Measurements from ENCODE around the gene FTH1. TPM values are rescaled to one million over a fixed set of nuclear protein-coding genes. Genes with fewer than 3 reads are reported as not detected.

FTH1 gene
- total and polyA plus RNA-seq, 3 donors from 2014 or later = 1,162 to 2,237 (median 1,419) TPM

DNA sequence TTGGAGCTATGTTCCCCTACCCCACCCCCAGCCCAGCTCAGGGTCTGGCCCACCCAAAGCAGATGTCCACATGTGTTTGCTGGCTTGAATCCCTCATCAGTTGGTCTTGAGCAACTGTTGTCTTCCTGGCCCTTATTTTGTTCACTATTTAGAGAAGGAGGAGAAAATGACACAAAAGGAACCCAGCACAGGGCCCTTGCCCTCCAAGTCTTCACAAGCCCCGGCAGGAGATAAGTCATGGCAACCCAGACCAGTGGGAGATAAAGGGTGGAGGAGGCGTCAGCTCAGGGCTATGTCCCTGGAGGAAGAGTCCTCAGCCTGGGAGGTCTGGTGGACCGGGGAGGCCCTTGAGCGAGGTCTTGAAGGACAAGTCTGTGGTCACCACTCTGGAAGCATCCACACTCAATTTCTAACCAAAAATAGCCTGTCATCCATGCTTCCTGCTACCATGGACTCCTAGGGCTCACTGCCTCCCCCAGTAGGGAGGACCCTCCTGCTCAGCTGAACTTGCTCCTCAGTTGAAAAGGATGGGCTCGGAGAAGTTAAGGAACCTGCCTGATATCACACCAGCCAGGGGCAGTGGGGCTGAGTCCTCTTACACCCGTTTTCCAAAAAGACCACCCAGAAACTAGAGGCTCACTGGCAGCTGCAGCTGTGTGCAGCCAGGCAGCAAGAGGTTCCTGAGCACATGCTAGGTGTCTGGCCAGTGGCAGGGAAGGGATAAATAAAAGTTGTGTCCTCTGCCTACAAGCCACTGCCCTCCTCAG lies 48.3 kb downstream of the FTH1 start:
- no peak for TF ChIP-seq POLR2A (IDR thresholded peaks at IDR 0.05)
- TF ChIP-seq, protein P1, sequence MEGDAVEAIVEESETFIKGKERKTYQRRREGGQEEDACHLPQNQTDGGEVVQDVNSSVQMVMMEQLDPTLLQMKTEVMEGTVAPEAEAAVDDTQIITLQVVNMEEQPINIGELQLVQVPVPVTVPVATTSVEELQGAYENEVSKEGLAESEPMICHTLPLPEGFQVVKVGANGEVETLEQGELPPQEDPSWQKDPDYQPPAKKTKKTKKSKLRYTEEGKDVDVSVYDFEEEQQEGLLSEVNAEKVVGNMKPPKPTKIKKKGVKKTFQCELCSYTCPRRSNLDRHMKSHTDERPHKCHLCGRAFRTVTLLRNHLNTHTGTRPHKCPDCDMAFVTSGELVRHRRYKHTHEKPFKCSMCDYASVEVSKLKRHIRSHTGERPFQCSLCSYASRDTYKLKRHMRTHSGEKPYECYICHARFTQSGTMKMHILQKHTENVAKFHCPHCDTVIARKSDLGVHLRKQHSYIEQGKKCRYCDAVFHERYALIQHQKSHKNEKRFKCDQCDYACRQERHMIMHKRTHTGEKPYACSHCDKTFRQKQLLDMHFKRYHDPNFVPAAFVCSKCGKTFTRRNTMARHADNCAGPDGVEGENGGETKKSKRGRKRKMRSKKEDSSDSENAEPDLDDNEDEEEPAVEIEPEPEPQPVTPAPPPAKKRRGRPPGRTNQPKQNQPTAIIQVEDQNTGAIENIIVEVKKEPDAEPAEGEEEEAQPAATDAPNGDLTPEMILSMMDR (IDR thresholded peaks at IDR 0.05) = no peak
- Histone ChIP-seq H3K36me3 (ENCODE audit: low read depth, missing control alignments) (no peaks in the 10 kb centered on the region), H3K4me1 (peaks cover 69% of the 10 kb centered on the region), H3K4me3 (peak overlapping the region; percentile 0 to 4), H3K27ac (peak overlapping the region; percentile 80 to 90), H3K9me3 (no peaks in the 10 kb centered on the region), H3K27me3 (no peaks in the 10 kb centered on the region)
- intact Hi-C loops (cut with DNase I; ENCODE audit: low total_unique reads) = no loop called here
- no peak for DNase-seq
- WGBS, 2 donors = 40 to 58% methylated on average over 5 to 6 of the region's 6 CpGs

DNA sequence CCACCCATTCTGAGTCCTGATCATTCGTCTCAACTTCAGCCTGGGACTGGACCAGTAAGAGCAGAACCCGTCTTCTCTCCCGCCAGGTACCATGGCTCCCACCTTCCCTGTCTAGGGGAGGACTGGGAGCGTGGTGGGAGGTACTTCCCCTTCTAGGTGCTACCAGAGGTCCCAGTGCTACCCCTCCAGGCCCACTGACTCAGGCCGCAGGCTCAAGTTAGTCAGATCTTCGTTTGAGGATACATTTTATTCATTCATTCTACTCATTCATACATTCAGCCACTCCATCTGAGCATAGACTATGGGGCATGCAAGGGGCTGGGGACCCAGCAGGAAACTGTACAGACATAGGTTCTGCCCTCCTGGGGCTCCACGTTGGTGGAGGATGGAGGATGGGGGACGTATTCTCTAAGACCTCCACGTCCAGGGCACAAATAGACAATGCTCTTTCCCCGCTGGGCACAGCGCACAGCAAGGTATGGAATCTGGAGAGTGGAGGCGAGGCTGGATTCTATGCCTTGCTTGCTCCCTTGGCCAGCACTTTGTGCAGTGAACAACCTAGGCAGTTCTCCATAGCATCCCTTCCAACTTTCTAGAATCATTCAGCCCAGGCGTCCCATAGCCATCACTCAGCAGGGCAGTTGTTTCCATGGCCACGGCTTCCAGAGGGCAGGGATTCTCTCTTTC lies 49.0 kb downstream of the FTH1 start:
- Histone ChIP-seq H3K36me3 (ENCODE audit: low read depth, missing control alignments) (no peaks in the 10 kb centered on the region), H3K27ac (peak overlapping the region; percentile 80 to 90), H3K4me3 (peak overlapping the region in 1 of 2 donors; percentile 81), H3K27me3 (no peaks in the 10 kb centered on the region), H3K4me1 (peaks cover 68% of the 10 kb centered on the region), H3K9me3 (no peaks in the 10 kb centered on the region)
- DNase-seq = no peak
- 63 to 77% methylated on average over 13 to 14 of the region's 14 CpGs for WGBS, 2 donors
- TF ChIP-seq, protein P1 (IDR thresholded peaks at IDR 0.05) = no peak
- intact Hi-C loops (cut with DNase I; ENCODE audit: low total_unique reads) = no loop called here

DNA sequence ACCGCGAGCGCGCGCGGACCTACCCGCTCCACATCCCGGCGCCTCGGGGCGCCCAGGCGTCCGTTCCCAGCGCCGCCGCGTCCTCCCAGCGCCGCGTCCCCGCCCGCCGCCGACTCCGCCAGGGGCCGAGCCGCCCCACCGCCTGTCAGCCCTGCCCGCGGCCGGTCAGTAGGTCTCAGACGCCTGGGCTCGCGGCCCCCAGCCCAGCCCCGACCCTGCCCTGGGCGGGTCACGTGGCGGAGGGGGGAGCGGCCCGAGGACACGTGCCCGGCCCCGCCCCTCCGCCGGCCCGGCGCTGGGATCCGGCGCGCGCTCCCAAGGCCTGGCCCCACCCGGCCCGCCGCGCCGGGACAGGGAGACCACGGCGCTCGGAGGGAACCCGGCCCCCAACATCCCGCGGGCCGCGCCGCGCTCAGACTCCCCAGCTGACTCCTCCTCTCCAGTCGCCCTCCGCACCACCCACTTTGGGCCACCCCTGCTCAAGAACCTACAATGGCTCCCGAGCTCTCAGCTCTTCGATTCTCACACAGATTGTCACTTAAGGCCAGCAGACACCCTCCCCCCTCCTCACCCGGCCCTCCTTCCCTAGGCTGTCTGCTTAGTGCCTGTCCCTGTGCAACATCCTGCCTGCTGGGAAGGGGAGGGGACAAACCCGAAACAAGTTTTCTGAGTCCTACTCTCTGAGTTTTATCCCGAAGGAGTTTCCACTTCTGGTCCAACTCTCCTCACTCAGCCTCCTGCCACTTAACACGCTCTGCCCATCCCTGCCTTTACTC lies 49.9 kb downstream of the FTH1 start, which contains the start of gene RAB3IL1:
RAB3IL1 (minus strand) TSS at position 233 of the 776 bp plus-strand sequence; CDS start at position 34, 199 bp downstream.
- H3K36me3 ChIP-seq (ENCODE audit: low read depth, missing control alignments) = no peaks in the 10 kb centered on the region
- TF ChIP-seq, protein P1 (IDR thresholded peaks at IDR 0.05) = no peak
- TF ChIP-seq POLR2A (IDR thresholded peaks at IDR 0.05) = no peak
- WGBS, 2 donors = 3 to 14% methylated on average over 8 to 48 of the region's 74 CpGs
- peak within 1 kb of the TSS; percentile 80 to 90 for H3K27ac ChIP-seq
- peak within 1 kb of the TSS; percentile 81 to 84 for H3K4me3 ChIP-seq
- no peaks in the 10 kb centered on the region for H3K27me3 ChIP-seq
- no peaks in the 10 kb centered on the region for H3K9me3 ChIP-seq
- H3K4me1 ChIP-seq = peaks cover 63% of the 10 kb centered on the region
- intact Hi-C loops (cut with DNase I; ENCODE audit: low total_unique reads) = no loop called here
- peak; percentile 77 for DNase-seq

DNA sequence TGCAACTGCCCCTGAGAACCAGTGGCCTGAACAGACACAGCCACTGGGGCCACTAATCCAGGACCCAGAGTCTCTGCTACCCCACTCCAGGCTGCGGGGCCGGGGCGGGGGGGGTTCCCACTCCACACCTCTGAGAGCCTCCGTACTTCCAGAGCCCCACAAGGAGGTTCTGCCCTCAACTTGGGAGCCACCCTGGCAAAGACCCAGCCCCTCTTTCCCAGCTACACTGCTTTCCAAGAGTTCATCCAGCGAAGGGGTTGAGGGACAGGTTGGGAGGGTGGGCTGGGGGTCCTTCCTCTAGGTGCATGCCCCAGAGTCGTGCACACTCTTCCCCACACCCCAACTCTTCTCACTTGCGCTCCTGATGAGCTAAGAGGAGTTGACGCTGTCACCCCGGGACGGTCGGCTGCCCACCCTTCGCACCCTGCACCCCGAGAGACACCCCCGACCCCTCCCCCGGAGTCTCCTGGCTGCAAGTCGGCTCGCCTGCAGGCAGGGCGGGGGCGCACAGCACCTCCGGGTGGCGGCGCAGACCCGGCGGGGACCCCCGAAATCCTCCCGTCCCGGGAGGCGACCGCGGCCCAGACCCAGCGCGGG lies 50.6 kb downstream of the FTH1 start:
- DNase-seq = no peak

More for the DNA sequence above, 50.6 kb downstream of the FTH1 start:
- WGBS, 2 donors = 2% methylated on average over 9 to 32 of the region's 32 CpGs
- Histone ChIP-seq H3K36me3 (ENCODE audit: low read depth, missing control alignments) (no peaks in the 10 kb centered on the region), H3K27ac (peak overlapping the region; percentile 78 to 90), H3K4me3 (peak overlapping the region; percentile 81 to 84), H3K9me3 (no peaks in the 10 kb centered on the region), H3K27me3 (no peaks in the 10 kb centered on the region), H3K4me1 (peaks cover 64% of the 10 kb centered on the region)
- intact Hi-C loops (cut with DNase I; ENCODE audit: low total_unique reads) = no loop called here
- TF ChIP-seq, protein P1 (IDR thresholded peaks at IDR 0.05) = no peak
- no peak for TF ChIP-seq POLR2A (IDR thresholded peaks at IDR 0.05)
